Measurements from ENCODE around the gene SHROOM1. TPM values are rescaled to one million over a fixed set of nuclear protein-coding genes. Genes with fewer than 3 reads are reported as not detected.

The SHROOM1 gene
- total and polyA plus RNA-seq, 9 of the 15 experiments (the other 6 are each of a cell fraction or from before 2014, with no cell fraction given) = 0.44 to 26.5 (median 11.9) TPM

- peak; percentile 28; the same call in 1 of the 2 replicates for TF ChIP-seq ARID4B (CRISPR knock-in tag; IDR thresholded peaks at IDR 0.05)
- 0 out of 2 replicates have a peak, but pooled peaks have one; percentile 66 for TF ChIP-seq HDGF (IDR thresholded peaks at IDR 0.05)
- TF ChIP-seq PHB (CRISPR knock-in tag; IDR thresholded peaks at IDR 0.05) = no peak
- no peak for TF ChIP-seq SIX5 (IDR thresholded peaks at IDR 0.05; ENCODE audit: borderline replicate concordance in 1 of 2, insufficient read depth in 1 of 2, low read depth in 1 of 2, low read length in 2 of 2)
- no peak for TF ChIP-seq ZNF583 (CRISPR knock-in tag; IDR thresholded peaks at IDR 0.05)
- TF ChIP-seq HMBOX1 (IDR thresholded peaks at IDR 0.05) = no peak
- 0 out of 2 replicates have a peak, but pooled peaks have one; percentile 4 for TF ChIP-seq SUPT5H (IDR thresholded peaks at IDR 0.05)
- no peak for TF ChIP-seq NCOR1 (IDR thresholded peaks at IDR 0.05)
- no peak for TF ChIP-seq RB1 (IDR thresholded peaks at IDR 0.05; ENCODE audit: low read depth)
- no peak for TF ChIP-seq USF2 (CRISPR knock-in tag; IDR thresholded peaks at IDR 0.05)
- no peak for TF ChIP-seq TRIM25 (IDR thresholded peaks at IDR 0.05; ENCODE audit: borderline replicate concordance)
- TF ChIP-seq SRSF9 (IDR thresholded peaks at IDR 0.05; ENCODE audit: borderline replicate concordance, low read depth, low read length) = no peak
- TF ChIP-seq SETDB1 (IDR thresholded peaks at IDR 0.05; ENCODE audit: low read length) = no peak
- no peak for TF ChIP-seq ESRRB (CRISPR knock-in tag; IDR thresholded peaks at IDR 0.05; ENCODE audit: borderline replicate concordance)
- TF ChIP-seq HDAC1 (IDR thresholded peaks at IDR 0.05) = 0 out of 4 replicates have a peak, but pooled peaks of 1 of the 2 experiments have one; percentile 17
- 0 out of 2 replicates have a peak, but pooled peaks have one; percentile 3 for TF ChIP-seq DMBX1 (CRISPR knock-in tag; IDR thresholded peaks at IDR 0.05; ENCODE audit: borderline replicate concordance)
- TF ChIP-seq ZNF655 (CRISPR knock-in tag; IDR thresholded peaks at IDR 0.05) = no peak
- no peak for TF ChIP-seq IRF1 (CRISPR knock-in tag; IDR thresholded peaks at IDR 0.05; ENCODE audit: borderline replicate concordance)
- no peak for TF ChIP-seq BHLHE40 (IDR thresholded peaks at IDR 0.05; ENCODE audit: low read length)
These were observed 52.3 kb downstream of the SHROOM1 start (continued) for GRCh38 chr5:132778129-132778528.

All from K562 (cell line).